ENCODE measurements around the gene GABRR2. TPM values are rescaled to one million over a fixed set of nuclear protein-coding genes. Genes with fewer than 3 reads are reported as not detected.
A peak's percentile ranks its signal among the peaks of the same experiment; 100 is the strongest.

Gene GABRR2
- not detected in 2 replicates for total RNA-seq

DNA sequence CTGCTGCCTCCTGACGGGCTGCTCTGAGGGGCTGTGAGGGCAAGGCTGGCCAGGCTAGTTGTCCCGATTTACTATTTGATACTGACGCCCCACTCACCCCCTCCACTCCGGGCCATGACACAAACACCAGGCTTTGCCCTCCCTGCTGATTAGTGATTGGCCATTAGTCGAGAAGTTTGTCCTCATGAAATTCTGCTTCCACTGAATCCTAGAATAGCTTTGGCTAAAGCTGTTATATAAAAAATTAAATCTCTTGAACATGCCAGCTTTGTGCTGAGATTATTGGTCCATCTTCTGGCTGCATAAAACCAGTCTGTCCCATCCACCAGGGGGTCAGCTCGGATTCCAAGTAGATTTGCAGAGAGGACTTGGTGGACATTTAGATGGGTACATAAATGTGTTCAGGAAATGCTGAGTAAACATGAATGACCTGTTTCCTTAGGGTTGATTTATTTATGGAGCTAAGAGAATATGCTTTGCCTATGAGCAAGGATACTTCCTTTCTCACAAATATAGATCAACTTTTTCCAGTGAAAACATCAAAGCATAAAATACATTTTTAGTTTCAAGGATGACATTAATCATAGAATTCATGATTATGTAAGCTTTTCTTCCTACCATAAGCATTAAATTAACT, at the start of gene GABRR2:
Gene GABRR2 (minus strand): TSS at position 51 of the 637 bp plus-strand sequence. CDS start 134 bp downstream, outside the sequence.
- Histone ChIP-seq H3K79me2 (ENCODE audit: insufficient read depth, low read length) (no peaks in the 10 kb centered on the region), H3K4me3 (ENCODE audit: insufficient read depth, low read length) (no peak within 1 kb of the TSS), H3K4me1 (ENCODE audit: insufficient read depth, low read length) (peaks cover 28% of the 10 kb centered on the region), H3K4me2 (ENCODE audit: insufficient read depth, low read length) (no peak within 1 kb of the TSS), H3K36me3 (ENCODE audit: insufficient read depth, low read length) (peaks cover 4% of the 10 kb centered on the region), H2AFZ (ENCODE audit: low read length) (no peak within 1 kb of the TSS), H3K27me3 (ENCODE audit: insufficient read depth, low read length) (no peaks in the 10 kb centered on the region), H3K9me3 (ENCODE audit: low read depth, low read length) (no peaks in the 10 kb centered on the region), H4K20me1 (ENCODE audit: insufficient read depth, low read length) (peaks cover 12% of the 10 kb centered on the region), H3K27ac (ENCODE audit: low read depth, low read length) (no peak within 1 kb of the TSS)
- TF ChIP-seq, protein P1, sequence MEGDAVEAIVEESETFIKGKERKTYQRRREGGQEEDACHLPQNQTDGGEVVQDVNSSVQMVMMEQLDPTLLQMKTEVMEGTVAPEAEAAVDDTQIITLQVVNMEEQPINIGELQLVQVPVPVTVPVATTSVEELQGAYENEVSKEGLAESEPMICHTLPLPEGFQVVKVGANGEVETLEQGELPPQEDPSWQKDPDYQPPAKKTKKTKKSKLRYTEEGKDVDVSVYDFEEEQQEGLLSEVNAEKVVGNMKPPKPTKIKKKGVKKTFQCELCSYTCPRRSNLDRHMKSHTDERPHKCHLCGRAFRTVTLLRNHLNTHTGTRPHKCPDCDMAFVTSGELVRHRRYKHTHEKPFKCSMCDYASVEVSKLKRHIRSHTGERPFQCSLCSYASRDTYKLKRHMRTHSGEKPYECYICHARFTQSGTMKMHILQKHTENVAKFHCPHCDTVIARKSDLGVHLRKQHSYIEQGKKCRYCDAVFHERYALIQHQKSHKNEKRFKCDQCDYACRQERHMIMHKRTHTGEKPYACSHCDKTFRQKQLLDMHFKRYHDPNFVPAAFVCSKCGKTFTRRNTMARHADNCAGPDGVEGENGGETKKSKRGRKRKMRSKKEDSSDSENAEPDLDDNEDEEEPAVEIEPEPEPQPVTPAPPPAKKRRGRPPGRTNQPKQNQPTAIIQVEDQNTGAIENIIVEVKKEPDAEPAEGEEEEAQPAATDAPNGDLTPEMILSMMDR (IDR thresholded peaks at IDR 0.05; ENCODE audit: extremely low read depth, low read depth, low read length), result no peak
- DNase-seq (ENCODE audit: insufficient read length, low spot score, missing footprints), result no peak

DNA sequence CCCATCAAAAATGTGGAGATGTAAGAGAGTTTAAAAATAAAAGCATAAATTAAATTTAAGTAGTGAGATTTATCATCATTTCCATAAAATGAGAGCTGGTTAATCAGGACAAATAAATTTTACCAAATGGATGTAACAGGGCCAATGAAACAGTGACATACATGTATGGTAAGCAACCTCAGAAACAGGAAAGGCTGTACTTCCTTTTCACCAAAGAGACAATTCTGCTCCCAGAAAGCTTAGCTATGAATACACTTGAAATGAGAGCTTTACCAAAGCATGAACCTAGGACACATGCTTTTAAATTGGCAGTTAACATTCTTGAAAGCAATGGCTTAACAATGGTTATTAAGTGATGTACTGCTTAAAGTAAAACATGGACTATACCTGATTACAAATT, 49.5 kb upstream of the GABRR2 start:
- peaks cover 14% of the 10 kb centered on the region for H3K27me3 ChIP-seq (ENCODE audit: insufficient read depth, low read length)
- no peaks in the 10 kb centered on the region for H3K79me2 ChIP-seq (ENCODE audit: insufficient read depth, low read length)
- no peak overlapping the region for H3K27ac ChIP-seq (ENCODE audit: low read depth, low read length)
- H3K4me2 ChIP-seq (ENCODE audit: insufficient read depth, low read length), result no peak overlapping the region
- TF ChIP-seq, protein P1 (IDR thresholded peaks at IDR 0.05; ENCODE audit: extremely low read depth, low read depth, low read length), result no peak
- H3K9me3 ChIP-seq (ENCODE audit: low read depth, low read length), result no peaks in the 10 kb centered on the region
- no peak overlapping the region for H3K4me3 ChIP-seq (ENCODE audit: insufficient read depth, low read length)
- no peak overlapping the region for H2AFZ ChIP-seq (ENCODE audit: low read length)
- DNase-seq (ENCODE audit: insufficient read length, low spot score, missing footprints), result no peak
- no peaks in the 10 kb centered on the region for H3K36me3 ChIP-seq (ENCODE audit: insufficient read depth, low read length)
- H3K4me1 ChIP-seq (ENCODE audit: insufficient read depth, low read length), result peaks cover 14% of the 10 kb centered on the region
- no peaks in the 10 kb centered on the region for H4K20me1 ChIP-seq (ENCODE audit: insufficient read depth, low read length)

DNA sequence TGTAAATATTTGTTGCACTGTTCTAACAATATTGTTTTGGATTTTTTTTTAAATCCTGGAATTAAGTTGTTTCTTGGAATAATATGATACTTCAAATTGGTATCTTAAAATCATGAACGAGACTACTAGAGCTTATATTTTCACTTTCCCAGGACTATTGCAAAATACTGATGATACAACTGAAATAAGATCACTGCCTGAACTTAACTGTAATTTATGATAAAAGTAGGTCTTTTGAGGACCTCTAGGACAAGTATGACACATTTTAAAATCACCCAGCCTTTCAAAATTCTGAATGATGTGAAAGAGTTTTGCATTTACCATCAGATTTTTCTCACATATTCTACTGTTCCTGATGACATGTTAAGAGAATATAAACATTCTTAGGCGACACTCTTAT, 46.1 kb upstream of the GABRR2 start:
- Histone ChIP-seq H4K20me1 (ENCODE audit: insufficient read depth, low read length) (no peaks in the 10 kb centered on the region), H3K9me3 (ENCODE audit: low read depth, low read length) (no peaks in the 10 kb centered on the region), H3K27me3 (ENCODE audit: insufficient read depth, low read length) (peaks cover 28% of the 10 kb centered on the region), H3K36me3 (ENCODE audit: insufficient read depth, low read length) (no peaks in the 10 kb centered on the region), H2AFZ (ENCODE audit: low read length) (no peak overlapping the region), H3K4me1 (ENCODE audit: insufficient read depth, low read length) (peaks cover 14% of the 10 kb centered on the region), H3K4me3 (ENCODE audit: insufficient read depth, low read length) (no peak overlapping the region), H3K4me2 (ENCODE audit: insufficient read depth, low read length) (peak overlapping the region; percentile 48), H3K79me2 (ENCODE audit: insufficient read depth, low read length) (no peaks in the 10 kb centered on the region), H3K27ac (ENCODE audit: low read depth, low read length) (no peak overlapping the region)
- no peak for DNase-seq (ENCODE audit: insufficient read length, low spot score, missing footprints)
- TF ChIP-seq, protein P1 (IDR thresholded peaks at IDR 0.05; ENCODE audit: extremely low read depth, low read depth, low read length), result no peak

DNA sequence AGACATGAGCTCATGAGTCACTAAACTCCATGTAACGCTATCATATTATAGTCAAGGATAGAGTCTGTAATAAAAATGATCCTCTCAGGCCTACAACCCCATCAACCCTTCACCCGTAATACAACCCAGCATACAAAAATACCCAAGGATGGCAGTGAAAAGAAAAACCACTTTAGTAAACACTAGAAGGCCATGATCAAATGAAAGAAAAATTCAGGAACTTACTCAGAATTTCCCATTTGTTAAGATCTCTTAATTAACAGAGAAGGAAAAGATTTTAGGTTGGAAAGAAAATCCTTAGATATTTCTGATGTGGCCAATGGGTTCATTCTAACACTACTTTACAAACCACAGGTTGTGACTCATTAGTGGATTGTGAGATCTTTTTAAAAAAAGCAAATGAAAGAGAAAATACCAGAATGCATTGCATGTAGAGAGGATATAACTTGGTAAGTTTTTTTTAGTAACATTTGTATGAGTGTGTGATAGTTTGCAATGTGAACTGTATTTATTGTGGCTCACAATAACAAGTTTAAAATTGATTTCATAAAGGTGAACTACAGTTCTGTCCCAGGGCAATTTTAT, 45.4 kb upstream of the GABRR2 start:
- Histone ChIP-seq H3K4me3 (ENCODE audit: insufficient read depth, low read length) (no peak overlapping the region), H3K79me2 (ENCODE audit: insufficient read depth, low read length) (no peaks in the 10 kb centered on the region), H2AFZ (ENCODE audit: low read length) (peak overlapping the region; percentile 14), H3K4me2 (ENCODE audit: insufficient read depth, low read length) (peak overlapping the region; percentile 48), H3K27ac (ENCODE audit: low read depth, low read length) (peak overlapping the region; percentile 28), H3K27me3 (ENCODE audit: insufficient read depth, low read length) (peaks cover 28% of the 10 kb centered on the region), H3K9me3 (ENCODE audit: low read depth, low read length) (no peaks in the 10 kb centered on the region), H4K20me1 (ENCODE audit: insufficient read depth, low read length) (no peaks in the 10 kb centered on the region), H3K36me3 (ENCODE audit: insufficient read depth, low read length) (no peaks in the 10 kb centered on the region), H3K4me1 (ENCODE audit: insufficient read depth, low read length) (peaks cover 14% of the 10 kb centered on the region)
- DNase-seq (ENCODE audit: insufficient read length, low spot score, missing footprints), result peak; percentile 39
- TF ChIP-seq, protein P1 (IDR thresholded peaks at IDR 0.05; ENCODE audit: extremely low read depth, low read depth, low read length), result no peak
